Right atrium auricular region (tissue), 2 donors: ENCODE measurements around the gene ZMIZ1. TPM values are rescaled to one million over a fixed set of nuclear protein-coding genes. Genes with fewer than 3 reads are reported as not detected.

Experiments used
- DNase-seq: peaks from one replicate; pipeline ENCODE4 v3.0.0-alpha.2; 2019; ENCODE audit warnings: low spot score
- H3K27ac ChIP-seq, 2 donors: fragments of 200-600 bp; sonication (generic); 1 replicate in 1 of 2; 2 replicates in 1 of 2; pipeline ENCODE4 v1.5.1; 2016 to 2019
- H3K27me3 ChIP-seq, 2 donors: fragments of 200-600 bp; sonication (generic); one replicate each; pipeline versions ENCODE4 v1.5.1 to v1.6.0; 2017 to 2019
- H3K36me3 ChIP-seq: fragments of 200-600 bp; sonication (generic); one replicate; pipeline ENCODE4 v1.5.1; 2016
- H3K4me1 ChIP-seq, 2 donors: fragments of 200-600 bp; sonication (generic); one replicate each; pipeline versions ENCODE4 v1.5.1 to v1.6.0; 2017 to 2019
- H3K4me3 ChIP-seq, 2 donors: fragments of 200-600 bp; sonication (generic); 1 replicate in 1 of 2; 2 replicates in 1 of 2; pipeline ENCODE4 v1.5.1; 2017 to 2019; ENCODE audit warnings: mild to moderate bottlenecking in 1 of 2, moderate library complexity in 1 of 2
- H3K9me3 ChIP-seq, 2 donors: fragments of 200-600 bp; sonication (generic); one replicate each; pipeline ENCODE4 v1.5.1; 2019
- CTCF ChIP-seq, 2 donors: fragments of 200-600 bp; sonication (generic); IDR thresholded peaks; one replicate each; pipeline ENCODE4 v1.5.1; 2019; ENCODE audit warnings: antibody characterized with exemption in 2 of 2
- total RNA-seq, 2 donors: library from RNA; depleted of rRNA; stranded (reverse); fragments of >200 nt; gene quantifications; one replicate each; pipeline ENCODE4 v1.1.0, GENCODE V29; 2016

Gene ZMIZ1
- total RNA-seq, 2 donors from 2014 or later = 59.3 to 71.0 TPM

GRCh38 chr10:79200346-79200745, 131.6 kb downstream of the ZMIZ1 start:
- no peaks in the 10 kb centered on the region for H3K9me3 ChIP-seq
- H3K27ac ChIP-seq = no peak overlapping the region
- DNase-seq = no peak
- H3K27me3 ChIP-seq = no peaks in the 10 kb centered on the region
- H3K36me3 ChIP-seq = peaks cover 39% of the 10 kb centered on the region
- TF ChIP-seq CTCF (IDR thresholded peaks at IDR 0.05) = no peak
- H3K4me1 ChIP-seq = peaks cover 0 to 42% of the 10 kb centered on the region in 2 donors
- H3K4me3 ChIP-seq = no peak overlapping the region

GRCh38 chr10:79201706-79202105, 132.9 kb downstream of the ZMIZ1 start:
- Histone ChIP-seq H3K4me3 (no peak overlapping the region), H3K9me3 (no peaks in the 10 kb centered on the region), H3K27ac (no peak overlapping the region), H3K36me3 (peaks cover 53% of the 10 kb centered on the region), H3K4me1 (peaks cover 0 to 34% of the 10 kb centered on the region in 2 donors), H3K27me3 (no peaks in the 10 kb centered on the region)
- no peak for TF ChIP-seq CTCF (IDR thresholded peaks at IDR 0.05)
- DNase-seq = no peak

- H3K9me3 ChIP-seq = no peaks in the 10 kb centered on the region
- H3K27me3 ChIP-seq = no peaks in the 10 kb centered on the region
- peaks cover 0 to 28% of the 10 kb centered on the region in 2 donors for H3K4me1 ChIP-seq
- TF ChIP-seq CTCF (IDR thresholded peaks at IDR 0.05) = peak in 1 of 2 donors; percentile 61
- no peak for DNase-seq
- H3K27ac ChIP-seq = peak overlapping the region in 1 of 2 donors; percentile 48
- H3K36me3 ChIP-seq = peaks cover 58% of the 10 kb centered on the region
- no peak overlapping the region for H3K4me3 ChIP-seq
Measured at GRCh38 chr10:79202188-79203013, 133.6 kb downstream of the ZMIZ1 start.

GRCh38 chr10:79203014-79203644, 134.4 kb downstream of the ZMIZ1 start:
- DNase-seq = no peak
- H3K4me1 ChIP-seq = peaks cover 0 to 28% of the 10 kb centered on the region in 2 donors
- no peak overlapping the region for H3K4me3 ChIP-seq
- no peak for TF ChIP-seq CTCF (IDR thresholded peaks at IDR 0.05)
- H3K9me3 ChIP-seq = no peaks in the 10 kb centered on the region
- H3K27ac ChIP-seq = peak overlapping the region in 1 of 2 donors; percentile 48
- peaks cover 64% of the 10 kb centered on the region for H3K36me3 ChIP-seq
- no peaks in the 10 kb centered on the region for H3K27me3 ChIP-seq

- Histone ChIP-seq H3K27me3 (no peaks in the 10 kb centered on the region), H3K9me3 (no peaks in the 10 kb centered on the region), H3K36me3 (peaks cover 71% of the 10 kb centered on the region), H3K4me1 (peaks cover 0 to 28% of the 10 kb centered on the region in 2 donors), H3K4me3 (no peak overlapping the region), H3K27ac (peak overlapping the region in 1 of 2 donors; percentile 48)
- TF ChIP-seq CTCF (IDR thresholded peaks at IDR 0.05) = peak in 1 of 2 donors; percentile 37
- no peak for DNase-seq
Measured at GRCh38 chr10:79203833-79204232, 135.1 kb downstream of the ZMIZ1 start.
